ENCODE measurements around the gene POU5F1.

- no peak for TF ChIP-seq CTCF (IDR thresholded peaks at IDR 0.05)
- no peak for TF ChIP-seq POLR2A (IDR thresholded peaks at IDR 0.05)
Measured at GRCh38 chr6:31154436-31154835, 16.0 kb downstream of the POU5F1 start.
